ENCODE data around the gene CIB4. TPM values are rescaled to one million over a fixed set of nuclear protein-coding genes. Genes with fewer than 3 reads are reported as not detected.

Gene CIB4
- total and polyA plus RNA-seq, 2 donors (not counting 1 experiment from before 2014, with no cell fraction given) = not detected

DNA sequence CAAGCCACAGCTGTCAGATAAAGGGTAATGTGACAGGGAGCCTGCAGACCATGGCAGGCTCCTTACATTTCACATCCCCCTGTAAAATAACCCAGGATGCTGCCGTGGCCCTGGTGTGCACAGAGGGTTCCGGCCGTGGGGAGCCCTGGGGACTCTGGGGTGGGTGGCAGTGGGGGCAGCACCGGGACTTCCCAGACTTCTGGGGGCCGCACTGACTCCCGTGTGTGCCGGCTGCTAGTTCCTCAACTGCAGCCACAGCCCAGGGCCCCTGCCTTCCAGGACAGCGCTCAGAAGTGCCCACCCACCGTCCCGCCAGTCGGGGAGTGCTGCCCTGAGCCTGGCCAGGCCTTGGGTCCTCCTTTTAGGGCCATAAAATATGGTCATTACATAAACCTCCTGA, 56.5 kb downstream of the CIB4 start:
- ATAC-seq (ENCODE audit: low read depth) (no peak), DNase-seq (no peak)
- TF ChIP-seq EZH2 (IDR thresholded peaks at IDR 0.05; ENCODE audit: borderline replicate concordance, insufficient read depth, low read depth, low read length, poor library complexity, severe bottlenecking) = no peak
- TF ChIP-seq, protein P1, sequence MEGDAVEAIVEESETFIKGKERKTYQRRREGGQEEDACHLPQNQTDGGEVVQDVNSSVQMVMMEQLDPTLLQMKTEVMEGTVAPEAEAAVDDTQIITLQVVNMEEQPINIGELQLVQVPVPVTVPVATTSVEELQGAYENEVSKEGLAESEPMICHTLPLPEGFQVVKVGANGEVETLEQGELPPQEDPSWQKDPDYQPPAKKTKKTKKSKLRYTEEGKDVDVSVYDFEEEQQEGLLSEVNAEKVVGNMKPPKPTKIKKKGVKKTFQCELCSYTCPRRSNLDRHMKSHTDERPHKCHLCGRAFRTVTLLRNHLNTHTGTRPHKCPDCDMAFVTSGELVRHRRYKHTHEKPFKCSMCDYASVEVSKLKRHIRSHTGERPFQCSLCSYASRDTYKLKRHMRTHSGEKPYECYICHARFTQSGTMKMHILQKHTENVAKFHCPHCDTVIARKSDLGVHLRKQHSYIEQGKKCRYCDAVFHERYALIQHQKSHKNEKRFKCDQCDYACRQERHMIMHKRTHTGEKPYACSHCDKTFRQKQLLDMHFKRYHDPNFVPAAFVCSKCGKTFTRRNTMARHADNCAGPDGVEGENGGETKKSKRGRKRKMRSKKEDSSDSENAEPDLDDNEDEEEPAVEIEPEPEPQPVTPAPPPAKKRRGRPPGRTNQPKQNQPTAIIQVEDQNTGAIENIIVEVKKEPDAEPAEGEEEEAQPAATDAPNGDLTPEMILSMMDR (IDR thresholded peaks at IDR 0.05) = no peak
- Histone ChIP-seq H3K4me1 (ENCODE audit: control insufficient read depth in 2 of 2, insufficient read depth in 2 of 2, low read length in 2 of 2) (no peaks in the 10 kb centered on the region), H3K4me2 (replicated peaks; ENCODE audit: low read depth, low read length, poor library complexity, severe bottlenecking) (no peak overlapping the region), H3K79me2 (ENCODE audit: control insufficient read depth, insufficient read depth, low read length) (no peaks in the 10 kb centered on the region), H3K9ac (ENCODE audit: low read length) (no peak overlapping the region), H3K36me3 (replicated peaks in 1 of 2; ENCODE audit: control extremely low read depth in 1 of 2, control insufficient read depth in 1 of 2, extremely low read depth in 1 of 2, insufficient read depth in 2 of 2, low read length in 1 of 2) (no peaks in the 10 kb centered on the region), H2AFZ (ENCODE audit: insufficient read depth, low read depth, low read length, poor library complexity, severe bottlenecking) (no peak overlapping the region), H3K4me3 (ENCODE audit: control extremely low read depth in 1 of 5, extremely low read depth in 1 of 5, insufficient read depth in 1 of 5, low read depth in 2 of 5, low read length in 4 of 5) (no peak overlapping the region), H3K27me3 (replicated peaks in 1 of 4; ENCODE audit: control extremely low read depth in 1 of 4, control insufficient read depth in 3 of 4, insufficient read depth in 4 of 4, low read length in 3 of 4) (peaks cover 0 to 12% (median 0%) of the 10 kb centered on the region in 4 experiments), H4K20me1 (ENCODE audit: control insufficient read depth, insufficient read depth, low read length, poor library complexity, severe bottlenecking) (no peaks in the 10 kb centered on the region), H3K27ac (ENCODE audit: low read length in 2 of 2) (no peak overlapping the region), H3K9me3 (ENCODE audit: control extremely low read depth in 1 of 3, control insufficient read depth in 2 of 3, insufficient read depth in 1 of 3, low read length in 2 of 3) (peaks cover 0 to 12% (median 0%) of the 10 kb centered on the region in 3 donors)
- Mint-ChIP-seq H3K27me3 (peaks cover 30% of the 10 kb centered on the region), H3K4me3 (no peak overlapping the region), H3K27ac (no peak overlapping the region), H3K9me3 (ENCODE audit: insufficient read depth) (no peaks in the 10 kb centered on the region), H3K4me1 (no peaks in the 10 kb centered on the region)
- intact Hi-C loops (cut with micrococcal nuclease) = no loop called here
- POLR2A ChIA-PET = no interaction called here
- 68% methylated on average over 11 of the region's 11 CpGs for WGBS (ENCODE audit: insufficient coverage)
- CTCF ChIA-PET = no interaction called here

DNA sequence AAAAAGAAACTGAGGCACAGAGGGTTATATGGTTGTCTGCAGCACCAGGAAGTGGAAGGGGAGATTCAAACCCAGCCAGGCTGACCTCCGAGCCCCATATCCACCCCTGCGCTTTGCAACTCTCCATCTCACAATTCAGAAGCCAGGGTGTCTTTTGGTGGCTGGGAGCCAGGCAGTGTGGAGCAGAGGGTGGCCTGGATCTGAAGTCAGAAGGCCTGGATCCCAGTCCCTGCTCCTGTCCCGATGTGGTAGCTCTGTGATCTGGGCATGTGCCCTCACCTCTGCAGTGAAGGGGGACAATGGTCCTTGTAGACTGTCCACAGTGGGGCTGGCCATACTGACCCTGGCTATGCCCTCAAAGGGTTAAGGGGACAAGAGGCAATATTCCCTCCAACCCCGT, 57.0 kb downstream of the CIB4 start:
- H3K27ac Mint-ChIP-seq = no peak overlapping the region
- Histone ChIP-seq H3K4me1 (ENCODE audit: control insufficient read depth in 2 of 2, insufficient read depth in 2 of 2, low read length in 2 of 2) (no peaks in the 10 kb centered on the region), H3K27ac (ENCODE audit: low read length in 2 of 2) (no peak overlapping the region), H3K79me2 (ENCODE audit: control insufficient read depth, insufficient read depth, low read length) (no peaks in the 10 kb centered on the region), H3K36me3 (replicated peaks in 1 of 2; ENCODE audit: control extremely low read depth in 1 of 2, control insufficient read depth in 1 of 2, extremely low read depth in 1 of 2, insufficient read depth in 2 of 2, low read length in 1 of 2) (no peaks in the 10 kb centered on the region), H2AFZ (ENCODE audit: insufficient read depth, low read depth, low read length, poor library complexity, severe bottlenecking) (no peak overlapping the region), H3K9me3 (ENCODE audit: control extremely low read depth in 1 of 3, control insufficient read depth in 2 of 3, insufficient read depth in 1 of 3, low read length in 2 of 3) (peaks cover 0 to 12% (median 0%) of the 10 kb centered on the region in 3 donors), H3K4me2 (replicated peaks; ENCODE audit: low read depth, low read length, poor library complexity, severe bottlenecking) (no peak overlapping the region), H3K9ac (ENCODE audit: low read length) (no peak overlapping the region), H3K27me3 (replicated peaks in 1 of 4; ENCODE audit: control extremely low read depth in 1 of 4, control insufficient read depth in 3 of 4, insufficient read depth in 4 of 4, low read length in 3 of 4) (peaks cover 0 to 12% (median 0%) of the 10 kb centered on the region in 4 experiments), H3K4me3 (ENCODE audit: control extremely low read depth in 1 of 5, extremely low read depth in 1 of 5, insufficient read depth in 1 of 5, low read depth in 2 of 5, low read length in 4 of 5) (no peak overlapping the region), H4K20me1 (ENCODE audit: control insufficient read depth, insufficient read depth, low read length, poor library complexity, severe bottlenecking) (no peaks in the 10 kb centered on the region)
- TF ChIP-seq, protein P1 (IDR thresholded peaks at IDR 0.05) = no peak
- no peak for TF ChIP-seq EZH2 (IDR thresholded peaks at IDR 0.05; ENCODE audit: borderline replicate concordance, insufficient read depth, low read depth, low read length, poor library complexity, severe bottlenecking)
- DNase-seq (no peak), ATAC-seq (ENCODE audit: low read depth) (no peak)
- intact Hi-C loops (cut with micrococcal nuclease) = no loop called here
- peaks cover 31% of the 10 kb centered on the region for H3K27me3 Mint-ChIP-seq
- H3K4me1 Mint-ChIP-seq = no peaks in the 10 kb centered on the region
- ChIA-PET POLR2A (no interaction called here), CTCF (no interaction called here)
- 68% methylated on average over 2 of the region's 4 CpGs for WGBS (ENCODE audit: insufficient coverage)
- H3K4me3 Mint-ChIP-seq = no peak overlapping the region
- H3K9me3 Mint-ChIP-seq (ENCODE audit: insufficient read depth) = no peaks in the 10 kb centered on the region

All from B cell (primary cell).